ENCODE measurements around the gene LAMB1.
"Not testable (repeated sequence)": the region's sequence is repeated elsewhere in the genome, so short reads cannot be mapped to it uniquely, and the experiment has no call there.

The LAMB1 gene

GRCh38 chr7:108002726-108003598 lies at the start of gene LAMB1:
LAMB1 (minus strand) TSS chr7:108003161; CDS start chr7:108002885, 276 bp downstream.
- DNase-seq (ENCODE audit: low read depth): no peak

GRCh38 chr7:108051454-108051853 lies 48.5 kb upstream of the LAMB1 start:
- no peak for DNase-seq (ENCODE audit: low read depth)

GRCh38 chr7:108049962-108050361 lies 47.0 kb upstream of the LAMB1 start:
- DNase-seq (ENCODE audit: low read depth): no peak

GRCh38 chr7:108048422-108048821 lies 45.5 kb upstream of the LAMB1 start:
- DNase-seq (ENCODE audit: low read depth): no peak

GRCh38 chr7:108046952-108047506 lies 44.1 kb upstream of the LAMB1 start:
- no peak for DNase-seq (ENCODE audit: low read depth)

- no peak for DNase-seq (ENCODE audit: low read depth)
Measured at GRCh38 chr7:108045669-108046068, 42.7 kb upstream of the LAMB1 start.

GRCh38 chr7:108045154-108045553 lies 42.2 kb upstream of the LAMB1 start:
- no peak for DNase-seq (ENCODE audit: low read depth)

- DNase-seq (ENCODE audit: low read depth): no peak
Measured at GRCh38 chr7:108044345-108044744, 41.4 kb upstream of the LAMB1 start.

GRCh38 chr7:108038986-108039385 lies 36.0 kb upstream of the LAMB1 start:
- DNase-seq (ENCODE audit: low read depth): no peak

- DNase-seq (ENCODE audit: low read depth): no peak
Measured at GRCh38 chr7:108037741-108038140, 34.8 kb upstream of the LAMB1 start.

- DNase-seq (ENCODE audit: low read depth): no peak
Measured at GRCh38 chr7:108037140-108037539, 34.2 kb upstream of the LAMB1 start.

- DNase-seq (ENCODE audit: low read depth): no peak
Measured at GRCh38 chr7:108034586-108034985, 31.6 kb upstream of the LAMB1 start.

GRCh38 chr7:108033776-108034497 lies 31.0 kb upstream of the LAMB1 start:
- DNase-seq (ENCODE audit: low read depth): no peak

- not testable (repeated sequence) for DNase-seq (ENCODE audit: low read depth)
Measured at GRCh38 chr7:108033309-108033708, 30.3 kb upstream of the LAMB1 start.

- no peak for DNase-seq (ENCODE audit: low read depth)
Measured at GRCh38 chr7:108030516-108030915, 27.6 kb upstream of the LAMB1 start.

- DNase-seq (ENCODE audit: low read depth): no peak
Measured at GRCh38 chr7:108029034-108029433, 26.1 kb upstream of the LAMB1 start.

GRCh38 chr7:108028111-108028510 lies 25.1 kb upstream of the LAMB1 start:
- DNase-seq (ENCODE audit: low read depth): no peak

- no peak for DNase-seq (ENCODE audit: low read depth)
Measured at GRCh38 chr7:108027239-108027638, 24.3 kb upstream of the LAMB1 start.

GRCh38 chr7:108026647-108027046 lies 23.7 kb upstream of the LAMB1 start:
- DNase-seq (ENCODE audit: low read depth): no peak

- DNase-seq (ENCODE audit: low read depth): no peak
Measured at GRCh38 chr7:108026116-108026515, 23.2 kb upstream of the LAMB1 start.

- no peak for DNase-seq (ENCODE audit: low read depth)
Measured at GRCh38 chr7:108024538-108024937, 21.6 kb upstream of the LAMB1 start.

- DNase-seq (ENCODE audit: low read depth): no peak
Measured at GRCh38 chr7:108020585-108020984, 17.6 kb upstream of the LAMB1 start.

GRCh38 chr7:108018668-108019067 lies 15.7 kb upstream of the LAMB1 start:
- no peak for DNase-seq (ENCODE audit: low read depth)

All from activated T-cell treated with anti-CD3 and anti-CD28 coated beads for 48 hours (primary cell).